Ovary (tissue), 9 donors: ENCODE data around the gene ERCC3. TPM values are rescaled to one million over a fixed set of nuclear protein-coding genes. Genes with fewer than 3 reads are reported as not detected.
A peak's percentile ranks its signal among the peaks of the same experiment; 100 is the strongest.

ENCODE experiments used
- DNase-seq, 5 donors: peaks; one replicate each; pipeline ENCODE4 v3.0.0-alpha.2; 2019 to 2020
- H3K27ac ChIP-seq, 2 donors: fragments of 200-600 bp; one replicate each; pipeline versions ENCODE4 v1.5.1 to v1.8.0; 2019 to 2022
- H3K27me3 ChIP-seq: fragments of 200-600 bp; one replicate; pipeline ENCODE4 v1.8.0; 2022
- H3K36me3 ChIP-seq: fragments of 200-600 bp; sonication (generic); one replicate; pipeline ENCODE4 v1.5.1; 2019
- H3K4me1 ChIP-seq: one replicate; pipeline ENCODE4 v1.8.1; 2013; ENCODE audit warnings: mild to moderate bottlenecking, moderate library complexity; ENCODE audit not compliant: insufficient read depth
- H3K4me3 ChIP-seq: fragments of 200-600 bp; sonication (generic); one replicate; pipeline ENCODE4 v1.5.1; 2017
- H3K9me3 ChIP-seq, 2 donors: fragments of 200-600 bp in 1 of 2; sonication (generic) in 1 of 2; one replicate each; pipeline versions ENCODE4 v1.5.1 to v1.8.1; 2013 to 2019; ENCODE audit warnings: mild to moderate bottlenecking in 1 of 2, moderate library complexity in 1 of 2
- EP300 ChIP-seq: sonication (generic); formaldehyde crosslinking; IDR thresholded peaks from one replicate; pipeline ENCODE4 v1.6.1; 2017; ENCODE audit warnings: antibody characterized with exemption
- POLR2A ChIP-seq: fragments of 450-650 bp; IDR thresholded peaks from one replicate; pipeline ENCODE4 v1.6.1; 2017; ENCODE audit warnings: antibody characterized with exemption, mild to moderate bottlenecking, moderate library complexity
- WGBS, 3 donors: extraction: QIAGEN DNeasy Blood & Tissue Kit in 1 of 3; methylation state at CpG; one replicate each; pipeline versions ENCODE4 v1.1.5 to v1.1.7; 2013 to 2017; 5-methylcytosine and 5-hydroxymethylcytosine counted together
- intact Hi-C, 4 donors: fragments of 100-400 bp; cut with DNase I; formaldehyde crosslinking; loops; one replicate each; pipeline versions ENCODE4 v1.11.0 to v1.15.1; 2022 to 2023
- polyA plus RNA-seq, 2 donors: library from polyadenylated mRNA; stranded (reverse); fragments of 200-250 nt in 1 of 2; fragments of 350-450 nt in 1 of 2; fragmentation: Illumina TruSeq in 1 of 2; extraction: RNeasy Lipid Tissue Mini Kit (QIAGEN cat#74804) in 1 of 2; gene quantifications; one replicate each; pipeline ENCODE4 v1.2.3, GENCODE V29; 2013 to 2014
- total RNA-seq, 7 donors: library from RNA; depleted of rRNA in 2 of 7; stranded (reverse); fragments of >200 nt in 2 of 7; fragmentation: NEBNext Ultra II Directional in 3 of 7; extraction: Animal tissue kit (Norgen Biotek cat#: 25700) in 3 of 7; gene quantifications; one replicate each; pipeline versions ENCODE4 v1.1.0 to v1.2.4, GENCODE V29; 2016 to 2023
- TF ChIP-seq, protein P1 (sequence below), 3 donors: fragments of 450-650 bp in 2 of 3; fragments of 200-600 bp in 1 of 3; IDR thresholded peaks; one replicate each; pipeline versions ENCODE4 v1.5.1 to v1.8.0; 2016 to 2022; ENCODE audit warnings: antibody characterized with exemption in 3 of 3, mild to moderate bottlenecking in 1 of 3
- donor health status: DM: no; HTN: no; CAD: no; lungs with moderate emphysema.
- donor health status: DM: no; HTN: no; CAD: no.
- donor health status: Bipolar disorder and iron deficiency.
- donor health status: DM: yes; HTN: yes; CAD: no.
- donor health status: DM: no; HTN: no; CAD: no.
- donor health status: DM: yes; HTN: yes; CAD: no.

Gene ERCC3
- total and polyA plus RNA-seq, 9 donors: 26.8 to 56.9 (median 35.1) TPM

- DNase-seq: no peak
- intact Hi-C loops: loop anchor here in 1 of 4 donors (5.0 kb wide), 1 partner anchor 147 kb away; no protein-coding TSS in a partner anchor
- no peaks in the 10 kb centered on the region for H3K27me3 ChIP-seq
- TF ChIP-seq EP300: no peak
- TF ChIP-seq, protein P1, sequence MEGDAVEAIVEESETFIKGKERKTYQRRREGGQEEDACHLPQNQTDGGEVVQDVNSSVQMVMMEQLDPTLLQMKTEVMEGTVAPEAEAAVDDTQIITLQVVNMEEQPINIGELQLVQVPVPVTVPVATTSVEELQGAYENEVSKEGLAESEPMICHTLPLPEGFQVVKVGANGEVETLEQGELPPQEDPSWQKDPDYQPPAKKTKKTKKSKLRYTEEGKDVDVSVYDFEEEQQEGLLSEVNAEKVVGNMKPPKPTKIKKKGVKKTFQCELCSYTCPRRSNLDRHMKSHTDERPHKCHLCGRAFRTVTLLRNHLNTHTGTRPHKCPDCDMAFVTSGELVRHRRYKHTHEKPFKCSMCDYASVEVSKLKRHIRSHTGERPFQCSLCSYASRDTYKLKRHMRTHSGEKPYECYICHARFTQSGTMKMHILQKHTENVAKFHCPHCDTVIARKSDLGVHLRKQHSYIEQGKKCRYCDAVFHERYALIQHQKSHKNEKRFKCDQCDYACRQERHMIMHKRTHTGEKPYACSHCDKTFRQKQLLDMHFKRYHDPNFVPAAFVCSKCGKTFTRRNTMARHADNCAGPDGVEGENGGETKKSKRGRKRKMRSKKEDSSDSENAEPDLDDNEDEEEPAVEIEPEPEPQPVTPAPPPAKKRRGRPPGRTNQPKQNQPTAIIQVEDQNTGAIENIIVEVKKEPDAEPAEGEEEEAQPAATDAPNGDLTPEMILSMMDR (IDR thresholded peaks at IDR 0.05): no peak
- no peak for TF ChIP-seq POLR2A
- 97 to 100% (median 98%) methylated on average over 1 of the region's 1 CpG for WGBS, 3 donors
- no peak overlapping the region for H3K27ac ChIP-seq
- H3K9me3 ChIP-seq: no peaks in the 10 kb centered on the region
- no peaks in the 10 kb centered on the region for H3K36me3 ChIP-seq
- H3K4me3 ChIP-seq: no peak overlapping the region
- no peaks in the 10 kb centered on the region for H3K4me1 ChIP-seq
These were observed 36.8 kb upstream of the ERCC3 start for GRCh38 chr2:127330753-127331152.

DNA sequence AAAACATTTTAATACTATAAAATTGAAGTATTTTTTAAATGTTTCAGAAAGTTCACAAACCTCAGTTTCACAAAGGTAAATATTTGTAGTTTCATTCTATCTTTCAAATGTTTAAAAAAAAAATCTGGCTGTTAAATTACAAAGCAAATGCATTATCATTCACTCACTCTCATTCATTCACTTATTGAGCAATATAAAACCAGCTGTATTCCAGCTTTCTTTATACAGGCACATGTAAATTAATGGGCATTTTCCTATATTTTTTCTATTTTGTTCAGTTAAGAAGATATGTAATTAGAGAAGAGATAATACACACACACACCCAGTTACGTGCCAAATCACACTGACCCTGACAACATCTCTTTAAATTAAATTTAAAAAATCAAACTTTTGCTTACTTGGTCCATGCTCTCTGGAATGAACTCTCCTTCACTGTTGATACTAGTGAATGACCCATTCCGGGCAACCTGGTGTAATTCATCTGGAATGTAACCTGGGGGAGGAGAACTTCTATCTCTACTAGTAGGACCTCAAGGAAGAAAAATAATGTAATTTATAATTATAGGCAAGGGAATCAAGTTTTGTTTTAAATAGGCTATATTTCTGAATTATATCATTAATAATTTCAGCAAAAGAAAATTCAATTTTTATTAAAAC is 32.5 kb upstream of the ERCC3 start:
- no peaks in the 10 kb centered on the region for H3K9me3 ChIP-seq
- no peaks in the 10 kb centered on the region for H3K4me1 ChIP-seq
- H3K36me3 ChIP-seq: no peaks in the 10 kb centered on the region
- H3K27ac ChIP-seq: no peak overlapping the region
- no peak for TF ChIP-seq POLR2A
- TF ChIP-seq, protein P1 (IDR thresholded peaks at IDR 0.05): no peak
- no peak for TF ChIP-seq EP300
- DNase-seq: no peak
- H3K4me3 ChIP-seq: no peak overlapping the region
- 47 to 61% (median 54%) methylated on average over 2 of the region's 2 CpGs for WGBS, 3 donors
- intact Hi-C loops: loop anchor here in 3 of 4 donors (5.0 to 10.0 kb wide), 2 partner anchors 156 to 158 kb away; no protein-coding TSS in a partner anchor
- no peaks in the 10 kb centered on the region for H3K27me3 ChIP-seq

DNA sequence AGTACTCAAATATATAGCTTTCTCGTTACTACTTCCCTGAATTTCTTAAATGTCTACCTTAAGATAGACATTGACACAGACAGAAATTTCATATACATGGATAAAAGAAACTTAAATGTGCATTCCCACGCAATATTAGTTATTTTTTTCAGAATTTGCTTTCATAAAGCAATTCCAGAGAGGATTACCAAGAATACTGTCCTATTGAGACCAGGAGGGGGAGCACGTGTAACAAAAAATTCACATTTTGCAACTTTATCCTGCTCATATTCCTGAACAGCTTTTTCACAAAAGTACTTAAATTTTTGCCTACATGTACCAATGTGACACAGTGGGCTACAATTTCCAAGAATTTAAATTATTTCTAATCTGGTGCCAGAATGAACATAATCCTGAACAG is 30.7 kb upstream of the ERCC3 start:
- WGBS, 3 donors: 48 to 52% (median 49%) methylated on average over 3 of the region's 3 CpGs
- peaks cover 0 to 11% of the 10 kb centered on the region in 2 donors for H3K9me3 ChIP-seq
- H3K4me3 ChIP-seq: no peak overlapping the region
- intact Hi-C loops: loop anchor here in 3 of 4 donors (5.0 to 10.0 kb wide), 2 partner anchors 158 to 160 kb away; no protein-coding TSS in a partner anchor
- peak in 1 of 5 donors; percentile 19 for DNase-seq
- H3K4me1 ChIP-seq: no peaks in the 10 kb centered on the region
- TF ChIP-seq, protein P1 (IDR thresholded peaks at IDR 0.05): peak in 1 of 3 donors; percentile 45
- TF ChIP-seq POLR2A: no peak
- H3K27me3 ChIP-seq: no peaks in the 10 kb centered on the region
- no peaks in the 10 kb centered on the region for H3K36me3 ChIP-seq
- no peak overlapping the region for H3K27ac ChIP-seq

DNA sequence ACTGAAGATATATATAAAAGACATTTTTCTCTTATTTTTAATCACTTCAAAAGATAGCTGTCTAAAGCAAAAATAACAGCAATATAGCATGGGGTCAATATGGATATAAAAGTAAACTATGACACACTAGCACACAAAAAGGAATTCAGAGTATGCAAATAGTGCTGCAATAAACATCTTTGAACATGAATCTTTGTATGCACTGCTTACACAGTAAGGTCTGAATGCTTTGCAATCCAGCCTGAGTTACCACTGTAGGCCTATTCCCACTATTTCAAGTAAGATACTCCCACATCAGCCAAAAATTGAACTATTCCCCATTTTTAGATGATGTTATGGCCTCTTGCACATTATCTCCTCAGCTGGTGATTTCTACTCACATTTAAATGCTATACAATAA is 27.4 kb upstream of the ERCC3 start:
- Histone ChIP-seq H3K4me3 (no peak overlapping the region), H3K36me3 (no peaks in the 10 kb centered on the region), H3K27ac (no peak overlapping the region), H3K4me1 (no peaks in the 10 kb centered on the region), H3K27me3 (no peaks in the 10 kb centered on the region), H3K9me3 (peaks cover 0 to 11% of the 10 kb centered on the region in 2 donors)
- intact Hi-C loops: loop anchor here in 2 of 4 donors (10.0 kb wide), 1 partner anchor 163 kb away; no protein-coding TSS in a partner anchor
- no peak for DNase-seq
- TF ChIP-seq EP300 (no peak), POLR2A (no peak)
- TF ChIP-seq, protein P1 (IDR thresholded peaks at IDR 0.05): no peak
